Measurements from ENCODE around the gene ZNF232. TPM values are rescaled to one million over a fixed set of nuclear protein-coding genes. Genes with fewer than 3 reads are reported as not detected.
"Not testable (repeated sequence)": the region's sequence is repeated elsewhere in the genome, so short reads cannot be mapped to it uniquely, and the experiment has no call there.

The ZNF232 gene
- total and polyA plus RNA-seq, 4 experiments from 2014 or later: 2.8 to 19.7 (median 14.3) TPM

GRCh38 chr17:5122586-5123342 is 11.1 kb upstream of the ZNF232 start:
- CTCF ChIA-PET (ENCODE audit: partially characterized antibody): interaction anchor here (0.6 kb wide), 2 partner anchors 9 to 313 kb away, joined by 3 to 4 read pairs; no protein-coding TSS in a partner anchor

GRCh38 chr17:5122056-5122455 is 10.4 kb upstream of the ZNF232 start:
- DNase-seq; H3K4me3 ChIP-seq (ENCODE audit: low read length in 2 of 2); intact Hi-C loops (cut with micrococcal nuclease); POLR2A ChIA-PET (ENCODE audit: partially characterized antibody); H3K36me3 ChIP-seq (ENCODE audit: insufficient read depth, low read length); H3K27ac ChIP-seq (ENCODE audit: low read depth, low read length); H3K4me1 Mint-ChIP-seq; H3K36me3 Mint-ChIP-seq; H3K4me1 ChIP-seq (ENCODE audit: insufficient read depth, low read length); H3K9me3 Mint-ChIP-seq; H3K27me3 ChIP-seq (ENCODE audit: insufficient read depth, low read length); H3K9me3 ChIP-seq (ENCODE audit: control insufficient read depth in 1 of 2, low read length in 2 of 2); H3K27ac Mint-ChIP-seq: not testable (repeated sequence)
- Mint-ChIP-seq H3K27me3 (peaks cover 26 to 42% of the 10 kb centered on the region in 2 donors), H3K4me3 (peak overlapping the region in 5 of 8 donors; percentile 7 to 58 (median 23))
- CTCF ChIA-PET (ENCODE audit: partially characterized antibody): interaction anchor here (0.6 kb wide), 2 partner anchors 9 to 314 kb away, joined by 3 to 4 read pairs; no protein-coding TSS in a partner anchor

More at GRCh38 chr17:5122586-5123342, 11.1 kb upstream of the ZNF232 start:
- H3K4me1 ChIP-seq (ENCODE audit: insufficient read depth, low read length): no peaks in the 10 kb centered on the region
- intact Hi-C loops (cut with micrococcal nuclease): no loop called here
- H3K27me3 Mint-ChIP-seq: peaks cover 26 to 47% of the 10 kb centered on the region in 2 donors
- H3K9me3 ChIP-seq (ENCODE audit: control insufficient read depth in 1 of 2, low read length in 2 of 2): no peaks in the 10 kb centered on the region
- no peak overlapping the region for H3K27ac Mint-ChIP-seq
- no peaks in the 10 kb centered on the region for H3K36me3 ChIP-seq (ENCODE audit: insufficient read depth, low read length)
- DNase-seq: no peak
- no peaks in the 10 kb centered on the region for H3K27me3 ChIP-seq (ENCODE audit: insufficient read depth, low read length)
- no peaks in the 10 kb centered on the region for H3K36me3 Mint-ChIP-seq
- POLR2A ChIA-PET (ENCODE audit: partially characterized antibody): no interaction called here
- H3K4me1 Mint-ChIP-seq: peaks cover 0 to 3% (median under 1%) of the 10 kb centered on the region in 4 donors
- no peak overlapping the region for H3K4me3 ChIP-seq (ENCODE audit: low read length in 2 of 2)
- H3K27ac ChIP-seq (ENCODE audit: low read depth, low read length): no peak overlapping the region
- peaks cover 0 to 2% (median 0%) of the 10 kb centered on the region in 8 donors for H3K9me3 Mint-ChIP-seq
- peak overlapping the region in 2 of 8 donors; percentile 8 to 59 for H3K4me3 Mint-ChIP-seq

DNA sequence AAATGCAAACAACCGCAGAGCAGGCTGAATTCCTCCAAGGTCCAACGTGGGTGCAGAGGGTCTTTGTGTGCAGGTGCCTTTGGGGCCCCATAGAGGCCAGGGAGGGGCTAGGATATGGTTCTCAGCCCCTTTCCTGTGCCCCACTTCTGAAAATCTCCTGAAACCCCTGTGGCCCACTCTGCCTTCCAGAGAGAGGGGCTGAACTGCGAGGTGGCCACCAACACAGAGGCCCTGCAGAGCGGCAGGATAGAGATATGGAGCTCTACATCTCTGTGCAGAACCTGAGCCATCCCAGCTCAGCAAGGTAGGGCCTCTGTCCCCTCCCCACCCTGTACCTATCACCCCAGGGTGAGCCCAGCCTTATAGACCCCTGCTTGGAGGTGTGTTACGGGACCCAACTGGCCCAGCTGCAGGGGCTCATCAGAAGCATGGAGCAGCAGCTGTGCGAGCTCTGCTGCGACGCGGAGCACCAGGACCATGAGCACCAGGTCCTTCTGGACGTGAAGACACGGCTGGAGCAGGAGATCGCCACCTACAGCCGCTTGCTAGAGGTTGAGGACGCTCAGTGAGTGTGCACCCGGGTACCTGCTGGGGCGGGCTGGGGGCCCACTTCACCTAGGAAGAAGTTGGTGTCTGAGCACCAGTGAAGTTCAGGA is 9.6 kb upstream of the ZNF232 start:
- Histone ChIP-seq H3K4me1 (ENCODE audit: insufficient read depth, low read length) (no peaks in the 10 kb centered on the region), H3K27me3 (ENCODE audit: insufficient read depth, low read length) (no peaks in the 10 kb centered on the region), H3K36me3 (ENCODE audit: insufficient read depth, low read length) (no peaks in the 10 kb centered on the region), H3K27ac (ENCODE audit: low read depth, low read length) (no peak overlapping the region), H3K4me3 (ENCODE audit: low read length in 2 of 2) (no peak overlapping the region), H3K9me3 (ENCODE audit: control insufficient read depth in 1 of 2, low read length in 2 of 2) (no peaks in the 10 kb centered on the region)
- CTCF ChIA-PET (ENCODE audit: partially characterized antibody): no interaction called here
- Mint-ChIP-seq H3K36me3 (no peaks in the 10 kb centered on the region), H3K9me3 (peaks cover 0 to 2% (median 0%) of the 10 kb centered on the region in 8 donors), H3K4me3 (peak overlapping the region in 4 of 8 donors; percentile 7 to 74 (median 39)), H3K4me1 (peaks cover 0 to 3% (median under 1%) of the 10 kb centered on the region in 4 donors), H3K27me3 (peaks cover 31 to 46% of the 10 kb centered on the region in 2 donors), H3K27ac (no peak overlapping the region)
- intact Hi-C loops (cut with micrococcal nuclease): no loop called here
- POLR2A ChIA-PET (ENCODE audit: partially characterized antibody): no interaction called here
- no peak for DNase-seq

GRCh38 chr17:5120436-5121185 is 8.9 kb upstream of the ZNF232 start:
- H3K4me1 ChIP-seq (ENCODE audit: insufficient read depth, low read length); H3K9me3 ChIP-seq (ENCODE audit: control insufficient read depth in 1 of 2, low read length in 2 of 2); H3K36me3 Mint-ChIP-seq; H3K9me3 Mint-ChIP-seq; H3K27ac ChIP-seq (ENCODE audit: low read depth, low read length); DNase-seq; intact Hi-C loops (cut with micrococcal nuclease); CTCF ChIA-PET (ENCODE audit: partially characterized antibody); H3K36me3 ChIP-seq (ENCODE audit: insufficient read depth, low read length); H3K4me1 Mint-ChIP-seq; H3K4me3 ChIP-seq (ENCODE audit: low read length in 2 of 2); H3K27me3 ChIP-seq (ENCODE audit: insufficient read depth, low read length); POLR2A ChIA-PET (ENCODE audit: partially characterized antibody): not testable (repeated sequence)
- Mint-ChIP-seq H3K27me3 (peaks cover 31 to 44% of the 10 kb centered on the region in 2 donors), H3K27ac (peak overlapping the region in 1 of 7 donors; percentile 75), H3K4me3 (peak overlapping the region in 1 of 8 donors; percentile 32)

DNA sequence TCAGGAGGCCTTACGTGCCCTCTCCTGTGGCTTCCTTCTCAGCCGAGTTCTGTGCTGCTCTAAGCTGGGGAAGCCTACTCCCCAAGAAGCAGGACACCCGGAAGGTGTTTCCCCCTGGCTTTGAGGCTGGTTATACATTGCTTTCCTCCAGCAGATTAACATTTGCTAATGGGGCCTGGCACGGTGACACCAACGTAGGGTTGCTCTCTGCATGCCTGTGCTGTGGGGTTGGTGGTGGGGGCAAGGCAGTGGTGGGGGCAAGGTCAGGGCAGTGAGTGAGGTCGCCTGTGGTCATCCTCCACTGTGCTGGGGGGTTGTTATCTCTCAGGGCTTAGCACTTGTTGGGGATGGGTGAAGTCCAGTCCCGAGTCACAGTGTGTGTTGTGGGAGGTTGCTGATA is 8.4 kb upstream of the ZNF232 start:
- peaks cover 4% of the 10 kb centered on the region for H3K27me3 ChIP-seq (ENCODE audit: insufficient read depth, low read length)
- H3K9me3 ChIP-seq (ENCODE audit: control insufficient read depth in 1 of 2, low read length in 2 of 2): no peaks in the 10 kb centered on the region
- no peaks in the 10 kb centered on the region for H3K36me3 Mint-ChIP-seq
- POLR2A ChIA-PET (ENCODE audit: partially characterized antibody): no interaction called here
- CTCF ChIA-PET (ENCODE audit: partially characterized antibody): no interaction called here
- H3K4me3 Mint-ChIP-seq: no peak overlapping the region
- H3K36me3 ChIP-seq (ENCODE audit: insufficient read depth, low read length): no peaks in the 10 kb centered on the region
- no peaks in the 10 kb centered on the region for H3K4me1 ChIP-seq (ENCODE audit: insufficient read depth, low read length)
- H3K27me3 Mint-ChIP-seq: peaks cover 34 to 45% of the 10 kb centered on the region in 2 donors
- H3K27ac Mint-ChIP-seq: no peak overlapping the region
- H3K4me3 ChIP-seq (ENCODE audit: low read length in 2 of 2): no peak overlapping the region
- H3K4me1 Mint-ChIP-seq: peaks cover 0 to 3% (median under 1%) of the 10 kb centered on the region in 4 donors
- peaks cover 0 to 2% (median 0%) of the 10 kb centered on the region in 8 donors for H3K9me3 Mint-ChIP-seq
- H3K27ac ChIP-seq (ENCODE audit: low read depth, low read length): no peak overlapping the region
- intact Hi-C loops (cut with micrococcal nuclease): no loop called here
- no peak for DNase-seq

DNA sequence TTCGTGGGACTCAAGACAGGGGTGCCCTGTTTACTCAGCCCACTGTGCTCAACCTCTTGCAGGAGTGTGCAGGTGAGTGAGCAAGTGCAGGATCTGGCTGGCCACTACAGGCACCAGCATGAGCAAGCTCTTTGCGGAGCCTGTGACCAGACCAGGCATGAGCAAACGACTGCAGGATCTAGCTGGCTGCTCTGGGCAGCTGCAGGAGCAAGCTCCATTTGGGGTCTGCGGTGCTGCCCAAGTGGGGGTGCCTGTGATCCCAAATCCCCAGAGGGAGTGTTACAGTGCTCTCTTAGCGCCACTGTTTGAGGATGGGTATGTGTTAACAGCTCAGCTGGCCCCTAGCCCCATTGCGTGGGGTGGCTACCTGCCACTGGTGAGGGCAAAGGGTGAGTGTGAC is 6.5 kb upstream of the ZNF232 start:
- POLR2A ChIA-PET (ENCODE audit: partially characterized antibody): no interaction called here
- Histone ChIP-seq H3K36me3 (ENCODE audit: insufficient read depth, low read length) (no peaks in the 10 kb centered on the region), H3K9me3 (ENCODE audit: control insufficient read depth in 1 of 2, low read length in 2 of 2) (no peaks in the 10 kb centered on the region), H3K4me1 (ENCODE audit: insufficient read depth, low read length) (no peaks in the 10 kb centered on the region), H3K27me3 (ENCODE audit: insufficient read depth, low read length) (peaks cover 4% of the 10 kb centered on the region), H3K4me3 (ENCODE audit: low read length in 2 of 2) (no peak overlapping the region), H3K27ac (ENCODE audit: low read depth, low read length) (no peak overlapping the region)
- Mint-ChIP-seq H3K9me3 (peaks cover 0 to 2% (median 0%) of the 10 kb centered on the region in 8 donors), H3K27ac (no peak overlapping the region), H3K27me3 (peaks cover 26 to 42% of the 10 kb centered on the region in 2 donors), H3K4me3 (no peak overlapping the region), H3K4me1 (peaks cover 0 to 6% (median 2%) of the 10 kb centered on the region in 4 donors), H3K36me3 (peaks cover 6 to 9% of the 10 kb centered on the region in 2 donors)
- CTCF ChIA-PET (ENCODE audit: partially characterized antibody): no interaction called here
- intact Hi-C loops (cut with micrococcal nuclease): no loop called here
- DNase-seq: no peak
